Neural crest cell (in vitro differentiated cells): Measurements from ENCODE around the gene LTBP1. TPM values are rescaled to one million over a fixed set of nuclear protein-coding genes. Genes with fewer than 3 reads are reported as not detected.
"Not testable (repeated sequence)": the region's sequence is repeated elsewhere in the genome, so short reads cannot be mapped to it uniquely, and the experiment has no call there.

Experiments used
- DNase-seq: peaks from one replicate; pipeline ENCODE4 v3.0.0; 2021; ENCODE audit warnings: low read depth, mixed read lengths, low spot score
- H3K27ac Mint-ChIP-seq: one replicate; pipeline ENCODE4 v1.8.0; 2021; ENCODE audit warnings: mild to moderate bottlenecking, mixed read lengths; ENCODE audit not compliant: unreplicated experiment
- H3K27me3 Mint-ChIP-seq: 2 replicates; pipeline ENCODE4 v1.8.0; 2021; ENCODE audit warnings: low read depth, mild to moderate bottlenecking, mixed read lengths
- H3K36me3 Mint-ChIP-seq: 2 replicates; pipeline ENCODE4 v1.8.0; 2021; ENCODE audit warnings: low read depth, mild to moderate bottlenecking, mixed read lengths
- H3K4me1 Mint-ChIP-seq: 2 replicates; pipeline ENCODE4 v1.8.0; 2021; ENCODE audit warnings: mixed read lengths
- H3K4me3 Mint-ChIP-seq: one replicate; pipeline ENCODE4 v1.8.0; 2021; ENCODE audit warnings: mild to moderate bottlenecking, mixed read lengths
- H3K9me3 Mint-ChIP-seq: 2 replicates; pipeline ENCODE4 v1.8.0; 2021; ENCODE audit warnings: mixed read lengths
- CTCF ChIP-seq: fragments of 200-600 bp; sonication (generic); conservative IDR thresholded peaks from 2 replicates; pipeline ENCODE4 v1.5.0; 2021; ENCODE audit warnings: antibody characterized with exemption, mild to moderate bottlenecking
- total RNA-seq: library from RNA; stranded (reverse); gene quantifications from 2 replicates; pipeline ENCODE4 v1.2.1, GENCODE V29; 2021

LTBP1 gene
- total RNA-seq, 1 donor from 2014 or later: 30.2 TPM

- H3K9me3 Mint-ChIP-seq: no peaks in the 10 kb centered on the region
- H3K27me3 Mint-ChIP-seq: no peaks in the 10 kb centered on the region
- H3K4me1 Mint-ChIP-seq: no peaks in the 10 kb centered on the region
- no peak overlapping the region for H3K27ac Mint-ChIP-seq
- no peak for DNase-seq
- H3K4me3 Mint-ChIP-seq: no peak overlapping the region
- H3K36me3 Mint-ChIP-seq: peaks cover 6% of the 10 kb centered on the region
- TF ChIP-seq CTCF: no peak
Observed at GRCh38 chr2:33366473-33366872, 419.7 kb downstream of the LTBP1 start.

GRCh38 chr2:33368524-33368923 is 421.8 kb downstream of the LTBP1 start:
- H3K27ac Mint-ChIP-seq, H3K36me3 Mint-ChIP-seq, H3K9me3 Mint-ChIP-seq, DNase-seq, H3K4me3 Mint-ChIP-seq, H3K4me1 Mint-ChIP-seq, H3K27me3 Mint-ChIP-seq: not testable (repeated sequence)

GRCh38 chr2:33369191-33369590 is 422.4 kb downstream of the LTBP1 start:
- Mint-ChIP-seq H3K27me3 (no peaks in the 10 kb centered on the region), H3K4me3 (no peak overlapping the region), H3K9me3 (no peaks in the 10 kb centered on the region), H3K4me1 (no peaks in the 10 kb centered on the region), H3K36me3 (peaks cover 6% of the 10 kb centered on the region), H3K27ac (no peak overlapping the region)
- no peak for DNase-seq
- TF ChIP-seq CTCF: no peak

GRCh38 chr2:33370636-33371265 is 424.0 kb downstream of the LTBP1 start:
- no peaks in the 10 kb centered on the region for H3K4me1 Mint-ChIP-seq
- no peaks in the 10 kb centered on the region for H3K36me3 Mint-ChIP-seq
- no peak for TF ChIP-seq CTCF
- no peaks in the 10 kb centered on the region for H3K27me3 Mint-ChIP-seq
- DNase-seq: no peak
- no peak overlapping the region for H3K4me3 Mint-ChIP-seq
- H3K27ac Mint-ChIP-seq: no peak overlapping the region
- no peaks in the 10 kb centered on the region for H3K9me3 Mint-ChIP-seq

GRCh38 chr2:33371304-33372090 is 424.7 kb downstream of the LTBP1 start:
- Mint-ChIP-seq H3K27ac (no peak overlapping the region), H3K27me3 (no peaks in the 10 kb centered on the region), H3K4me1 (no peaks in the 10 kb centered on the region), H3K4me3 (no peak overlapping the region), H3K9me3 (no peaks in the 10 kb centered on the region), H3K36me3 (no peaks in the 10 kb centered on the region)
- TF ChIP-seq CTCF: no peak
- no peak for DNase-seq

GRCh38 chr2:33372940-33373553 is 426.3 kb downstream of the LTBP1 start:
- Mint-ChIP-seq H3K36me3 (no peaks in the 10 kb centered on the region), H3K27ac (no peak overlapping the region), H3K4me3 (no peak overlapping the region), H3K27me3 (no peaks in the 10 kb centered on the region), H3K9me3 (no peaks in the 10 kb centered on the region), H3K4me1 (no peaks in the 10 kb centered on the region)
- no peak for DNase-seq
- peak; percentile 87 for TF ChIP-seq CTCF
